ENCODE data around the gene NEUROG2.
"Not testable (repeated sequence)": the region's sequence is repeated elsewhere in the genome, so short reads cannot be mapped to it uniquely, and the experiment has no call there.

Gene NEUROG2

GRCh38 chr4:112492321-112492720 is 23.7 kb downstream of the NEUROG2 start:
- no peak for DNase-seq (ENCODE audit: low read depth in 2 of 2)

GRCh38 chr4:112490808-112491207 is 25.2 kb downstream of the NEUROG2 start:
- not testable (repeated sequence) for DNase-seq (ENCODE audit: low read depth in 2 of 2)

GRCh38 chr4:112485930-112486329 is 30.1 kb downstream of the NEUROG2 start:
- DNase-seq (ENCODE audit: low read depth in 2 of 2), result no peak

GRCh38 chr4:112473985-112474384 is 42.0 kb downstream of the NEUROG2 start:
- DNase-seq (ENCODE audit: low read depth in 2 of 2), result no peak

GRCh38 chr4:112472318-112472717 is 43.7 kb downstream of the NEUROG2 start:
- DNase-seq (ENCODE audit: low read depth in 2 of 2), result no peak

Measured in stimulated activated CD8-positive, alpha-beta memory T cell treated with anti-CD3 and anti-CD28 coated beads, Interleukin-15, amount 100 ng/mL, for 48 hours (primary cell).